Stimulated activated CD8-positive, alpha-beta memory T cell treated with anti-CD3 and anti-CD28 coated beads, Interleukin-12 subunit alpha, Interleukin-12 subunit beta, amount 100 ng/mL, for 24 hours (primary cell): ENCODE results near the gene PRPF40B.
A peak's percentile ranks its signal among the peaks of the same experiment; 100 is the strongest.

Experiments used
- DNase-seq: peaks from one replicate; pipeline ENCODE4 v3.0.0-alpha.2; 2020; ENCODE audit errors: extremely low read depth

PRPF40B gene

DNA sequence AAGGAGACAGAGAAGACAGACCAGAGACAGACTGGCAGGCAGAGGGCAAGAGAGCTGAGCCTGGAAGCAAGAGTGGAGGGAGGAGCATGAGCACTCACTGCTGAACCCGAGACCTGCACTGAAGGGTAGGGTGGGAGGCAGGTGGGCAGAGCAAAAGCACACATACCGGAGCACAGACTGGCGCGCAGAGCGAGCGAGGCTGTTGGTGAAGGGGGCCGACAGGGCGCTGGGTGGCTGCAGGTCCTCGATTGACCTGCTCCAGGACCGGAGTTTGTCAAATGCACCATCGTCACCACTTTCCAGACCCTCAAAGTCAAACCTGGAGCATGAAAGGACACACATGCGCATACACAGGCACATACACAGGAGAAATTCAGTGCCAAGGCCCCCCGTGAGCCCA, 34.9 kb downstream of the PRPF40B start:
- no peak for DNase-seq

DNA sequence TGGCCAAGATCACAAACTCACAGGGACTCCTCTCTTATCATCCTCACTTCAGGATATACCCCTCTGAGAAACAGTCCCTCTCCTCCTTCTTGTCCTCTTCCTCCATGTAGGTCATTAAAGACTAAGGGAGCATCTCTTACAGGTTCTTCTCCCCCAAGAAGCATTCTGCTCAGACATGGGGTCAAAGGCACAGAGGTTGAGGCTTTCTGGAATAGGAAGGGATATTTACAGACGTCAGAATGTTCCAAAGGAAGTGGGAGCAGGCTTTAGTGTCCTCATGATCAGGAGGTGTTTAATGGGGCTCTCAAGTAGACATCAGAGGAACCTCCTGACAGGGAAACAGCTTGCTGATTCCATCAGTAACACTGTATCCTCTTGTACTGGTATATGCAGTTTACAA, 36.4 kb downstream of the PRPF40B start:
- no peak for DNase-seq

DNA sequence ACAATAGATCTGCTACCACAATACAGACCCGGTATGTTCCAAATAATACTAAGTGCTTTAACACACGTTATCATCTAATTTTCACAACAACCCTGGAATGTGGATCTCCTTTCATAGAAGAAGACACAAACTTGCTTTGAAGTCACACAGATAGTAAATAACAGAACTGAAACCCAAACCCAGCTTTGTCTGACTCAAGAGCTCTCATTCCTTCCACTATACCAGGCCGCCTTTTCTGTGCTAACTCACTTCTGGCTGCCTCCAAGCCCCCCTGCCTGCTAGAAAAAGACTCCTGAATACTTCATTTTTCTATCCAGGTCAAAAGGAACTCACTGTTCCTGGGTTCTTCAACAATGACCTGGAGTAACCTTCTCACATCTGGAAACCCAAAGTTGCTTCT, 37.8 kb downstream of the PRPF40B start:
- DNase-seq = no peak

DNA sequence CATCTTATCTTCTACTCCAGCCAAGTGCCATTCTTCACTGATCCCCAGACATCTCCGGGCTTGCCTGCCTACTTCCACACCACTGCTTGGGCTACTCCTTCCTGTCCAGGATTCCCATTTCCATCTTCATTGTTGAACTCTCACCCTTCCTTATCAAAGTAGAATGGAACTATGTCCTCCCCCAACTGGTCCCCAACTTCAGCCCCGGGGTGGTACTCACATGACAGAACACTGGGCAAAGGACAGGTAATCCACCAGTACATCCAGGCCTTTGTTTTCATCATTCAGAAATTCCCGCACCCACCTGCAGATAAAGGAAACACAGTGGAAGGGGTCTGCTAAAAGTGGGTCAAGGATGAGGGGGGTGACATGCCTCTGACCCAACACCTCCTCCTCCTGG, 38.4 kb downstream of the PRPF40B start:
- DNase-seq = no peak

DNA sequence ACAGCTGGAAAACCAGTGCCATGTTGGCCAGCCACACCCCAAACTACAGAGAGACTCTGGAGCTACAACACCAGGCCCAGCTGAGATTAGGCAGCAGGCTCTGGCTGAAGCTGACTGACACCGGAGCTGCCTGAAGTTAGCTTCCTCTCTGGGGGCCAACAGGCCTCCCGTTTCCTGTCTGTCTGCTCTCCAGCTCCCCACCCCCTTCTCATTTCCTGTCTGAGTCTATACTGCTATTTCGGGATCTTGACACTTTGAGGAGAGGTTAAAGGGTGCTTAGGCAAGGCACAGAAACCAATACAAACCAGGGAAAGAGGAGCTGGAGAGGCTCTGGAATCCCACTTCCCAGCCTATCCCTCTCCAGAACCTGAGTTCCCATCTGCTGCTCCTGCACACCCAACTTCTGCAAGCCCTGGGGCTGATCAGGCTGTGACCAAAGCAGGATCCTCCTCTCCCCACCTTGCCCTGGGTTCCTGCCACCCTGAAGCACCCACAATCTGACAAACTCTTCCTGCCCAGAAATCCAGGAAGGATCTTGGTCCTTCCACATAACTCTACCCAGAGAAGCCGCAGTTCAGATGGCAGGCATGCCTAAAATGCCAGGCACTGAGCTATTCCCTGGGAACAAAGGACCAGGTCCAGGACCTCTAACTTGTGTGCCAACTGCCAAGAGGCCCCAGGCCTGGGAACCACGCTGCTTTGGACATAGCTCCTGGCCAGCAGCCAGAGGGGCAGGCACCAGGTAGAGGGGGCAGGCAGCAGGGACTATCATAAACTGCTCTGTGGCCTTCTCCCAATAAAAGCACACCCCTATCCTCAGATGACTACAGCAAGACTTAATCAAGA, 39.9 kb downstream of the PRPF40B start:
- peak; percentile 38 for DNase-seq

DNA sequence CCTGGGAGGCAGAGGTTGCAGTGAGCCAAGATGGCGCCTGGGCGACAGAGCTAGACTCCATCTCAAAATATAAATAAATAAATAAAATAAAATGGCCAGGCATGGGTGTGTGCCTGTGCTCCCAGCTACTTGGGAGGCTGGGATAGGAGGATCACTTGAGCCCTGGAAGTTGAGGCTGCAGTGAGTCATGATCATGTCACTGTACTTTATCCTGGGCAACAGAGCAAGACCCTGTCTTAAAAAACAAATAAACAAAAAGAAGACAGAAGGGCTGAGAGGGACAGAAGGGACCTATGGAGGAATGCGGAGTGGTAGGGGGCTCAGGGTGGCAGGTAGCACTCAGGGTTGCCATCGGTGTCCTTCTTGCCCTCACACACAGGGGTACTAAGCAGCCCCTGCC, 40.8 kb downstream of the PRPF40B start:
- DNase-seq = no peak

DNA sequence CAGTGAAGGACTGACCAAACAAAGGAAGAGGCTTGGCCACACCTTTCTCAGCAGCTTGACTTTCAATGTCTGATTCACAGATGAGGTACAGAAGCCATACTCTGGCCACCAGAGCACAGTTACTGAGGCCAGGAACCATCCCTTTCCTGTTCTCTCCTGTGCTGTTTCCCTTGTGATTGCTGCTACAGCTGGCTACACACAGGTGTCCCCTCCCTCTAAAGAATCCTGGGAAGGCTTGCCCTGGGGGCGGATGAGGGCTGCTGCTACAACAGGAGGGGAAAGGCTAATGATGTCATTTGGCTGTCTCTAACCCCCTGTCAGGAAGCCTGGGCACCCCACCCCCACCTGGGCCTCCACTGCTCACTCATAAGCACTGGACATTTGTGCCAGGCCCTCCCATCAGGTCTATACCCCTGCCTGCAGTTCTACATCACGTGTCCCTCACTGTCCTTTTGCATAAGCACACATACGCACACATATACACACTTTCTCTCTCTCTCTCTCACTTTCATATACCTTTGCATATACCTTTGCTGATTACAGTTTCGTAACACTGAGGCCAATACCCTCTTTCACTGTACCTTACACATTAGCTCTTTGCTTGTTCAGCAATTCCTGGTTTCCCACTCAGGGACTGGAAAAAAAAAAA, 41.4 kb downstream of the PRPF40B start:
- DNase-seq = no peak

DNA sequence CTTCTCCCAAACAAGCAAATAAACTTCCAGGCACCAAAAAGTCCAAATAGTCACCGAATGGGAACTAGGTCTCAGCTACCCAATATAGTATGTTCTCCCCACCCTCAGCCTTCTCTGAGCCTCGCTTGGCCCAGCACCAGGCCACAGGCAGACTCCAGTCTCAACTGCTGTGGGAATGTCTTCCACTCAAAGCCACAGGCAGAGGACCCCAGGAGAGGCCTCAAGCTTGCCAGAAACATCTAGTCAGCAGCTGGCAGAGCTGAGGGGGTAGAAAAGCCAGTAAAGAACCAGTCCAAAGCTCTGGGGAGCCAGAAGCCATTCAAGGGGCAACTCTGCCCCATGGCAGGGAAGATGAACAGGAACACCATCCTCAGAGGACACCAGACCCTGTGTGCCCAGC, 42.0 kb downstream of the PRPF40B start:
- DNase-seq = no peak

DNA sequence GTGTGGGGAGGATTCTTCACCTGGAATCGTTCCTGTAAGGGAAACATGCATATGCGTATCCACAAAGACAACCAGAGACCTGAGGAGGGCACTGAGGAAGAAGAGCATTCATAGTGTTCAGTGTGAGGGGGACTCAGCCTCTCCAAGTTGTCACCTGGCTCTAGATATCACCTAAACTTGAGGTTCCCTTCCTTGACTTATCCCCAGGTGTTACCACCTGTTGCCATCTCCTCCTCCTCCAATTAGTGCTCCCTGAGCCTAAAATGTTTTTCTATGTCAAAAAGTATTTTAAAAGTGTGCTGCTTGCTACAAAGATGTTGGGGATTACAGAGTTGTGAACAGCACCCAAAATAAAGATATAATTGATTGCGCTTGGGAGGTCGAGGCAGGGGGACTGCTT, 42.8 kb downstream of the PRPF40B start:
- DNase-seq = no peak

DNA sequence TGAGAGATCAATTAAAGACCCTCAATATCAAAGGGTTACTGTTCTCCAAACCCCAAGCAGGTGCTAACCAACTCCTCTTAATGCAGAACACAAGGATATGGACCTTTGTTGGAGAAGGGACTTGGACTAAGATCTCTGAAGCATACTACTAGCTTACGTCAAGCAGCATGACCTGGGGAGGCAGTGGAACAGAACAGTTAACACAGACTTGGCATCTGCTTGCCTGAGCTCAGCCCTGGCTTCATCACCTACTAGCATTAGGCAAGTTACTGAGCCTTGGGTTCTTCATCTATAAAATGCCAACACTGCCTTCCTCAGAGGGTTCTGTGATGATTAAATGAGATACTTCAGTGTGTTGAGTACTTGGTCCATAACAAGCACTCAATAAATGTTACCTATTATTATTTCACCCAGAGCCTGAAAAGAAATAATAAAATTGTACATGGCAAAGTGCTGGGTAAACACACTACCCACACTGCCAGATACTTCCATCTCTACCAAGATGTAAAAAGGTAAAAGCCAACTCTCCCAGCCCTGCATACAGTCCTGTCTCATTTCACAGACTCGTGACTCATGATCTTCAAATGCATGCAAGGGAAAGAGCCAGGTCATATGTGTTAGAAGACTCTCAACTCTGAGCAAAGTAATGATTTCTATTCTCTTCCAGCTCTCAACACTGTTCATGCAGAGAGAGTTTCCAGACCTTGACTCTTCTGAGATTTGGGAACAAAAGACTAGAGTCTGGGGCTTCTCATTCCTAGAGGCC, 44.1 kb downstream of the PRPF40B start:
- no peak for DNase-seq

DNA sequence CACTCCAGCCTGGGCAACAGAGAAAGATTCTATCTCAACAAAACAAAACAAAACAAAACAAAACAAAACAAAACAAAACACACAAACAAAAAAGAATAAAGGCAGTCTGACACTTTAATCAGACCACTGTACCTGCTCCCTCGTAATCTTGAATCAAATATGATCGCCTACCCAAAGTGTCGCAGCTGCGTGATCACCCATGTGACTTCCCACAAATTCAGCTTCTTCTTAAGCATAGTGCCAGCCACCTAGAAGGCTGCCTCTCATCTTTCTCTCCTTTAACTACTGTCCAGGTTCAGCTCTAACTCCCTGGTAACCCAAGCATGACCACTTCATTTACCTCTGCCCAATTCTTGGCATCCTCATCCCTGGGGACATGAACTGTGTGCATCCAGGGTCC, 46.4 kb downstream of the PRPF40B start:
- no peak for DNase-seq

DNA sequence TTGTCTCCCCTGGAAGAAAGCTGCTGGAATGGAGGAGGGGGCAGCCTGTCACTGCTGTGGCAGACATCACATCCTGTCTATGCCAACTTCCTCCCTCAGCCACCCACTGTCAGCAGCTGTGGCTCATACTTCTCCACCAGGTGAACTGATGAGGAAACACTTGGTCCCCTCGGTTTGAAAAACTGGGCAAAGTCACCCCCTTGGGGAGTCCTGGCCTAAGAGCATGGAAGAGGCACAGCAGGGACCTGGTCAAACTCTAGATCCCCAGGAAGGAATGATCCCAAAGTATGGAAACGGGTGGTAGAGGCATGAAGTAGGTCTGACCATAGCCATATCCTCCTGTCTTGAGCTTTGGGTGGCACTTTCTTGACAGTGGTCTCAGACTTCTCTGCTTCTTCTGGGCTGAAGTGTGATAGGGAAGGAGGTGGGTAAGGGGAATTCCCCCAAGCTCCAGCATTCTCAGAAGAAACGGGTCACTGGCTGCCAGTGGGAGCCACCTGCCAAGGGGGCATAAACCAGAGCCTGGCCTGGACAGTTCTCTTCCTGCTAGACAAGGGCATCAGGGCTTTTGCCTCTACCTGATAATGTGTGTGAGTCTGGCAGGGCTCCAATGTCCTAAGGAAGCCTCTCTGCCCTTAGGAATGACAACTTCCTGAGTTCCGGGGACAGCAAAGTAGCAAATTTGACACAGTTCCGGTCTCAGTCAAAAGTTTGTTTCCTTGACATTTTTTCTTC, 47.8 kb downstream of the PRPF40B start:
- no peak for DNase-seq

DNA sequence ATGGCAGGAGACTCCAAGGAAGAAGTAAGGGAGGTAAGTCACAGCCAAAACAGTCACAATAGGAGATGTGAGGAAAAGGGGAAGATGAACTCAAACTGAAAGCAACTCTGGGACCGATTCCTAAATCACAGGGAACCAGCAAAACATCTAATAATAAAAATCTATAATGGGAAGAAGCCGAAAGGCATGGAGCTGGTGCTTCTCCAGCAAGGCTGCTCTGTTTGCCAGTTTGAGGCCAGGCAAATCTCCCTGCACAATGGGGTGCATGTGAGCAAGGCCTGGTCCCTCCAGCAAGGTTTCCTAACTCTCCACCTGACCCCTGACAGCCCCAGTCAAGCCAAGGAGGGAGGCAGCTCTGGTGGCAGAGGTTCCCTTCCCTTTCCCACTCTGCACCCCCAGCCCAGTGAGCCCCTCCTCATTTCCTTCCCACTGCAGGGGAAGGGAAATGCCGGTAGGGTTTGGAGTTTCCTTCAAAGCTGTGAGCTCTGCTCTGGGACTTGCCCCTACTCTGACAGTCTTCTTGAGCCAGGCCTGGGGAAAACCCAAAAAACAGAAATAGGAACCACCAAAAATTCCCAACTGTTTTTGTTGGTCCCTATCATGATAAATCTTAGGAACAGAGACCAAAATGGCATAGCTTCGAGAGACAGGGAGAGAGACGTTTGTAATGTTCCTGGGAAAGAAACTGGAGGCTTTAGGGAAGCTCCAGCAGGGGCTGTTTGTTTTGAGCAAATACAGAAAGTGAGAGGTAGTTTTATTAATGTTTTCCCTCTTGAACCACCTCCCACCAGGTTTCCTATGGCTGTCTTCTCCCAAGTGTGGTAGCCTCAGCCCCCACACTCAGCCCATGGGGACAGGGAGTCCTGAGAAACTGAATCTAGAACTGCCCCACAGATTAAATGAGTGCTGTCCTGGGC, 49.2 kb downstream of the PRPF40B start:
- no peak for DNase-seq

DNA sequence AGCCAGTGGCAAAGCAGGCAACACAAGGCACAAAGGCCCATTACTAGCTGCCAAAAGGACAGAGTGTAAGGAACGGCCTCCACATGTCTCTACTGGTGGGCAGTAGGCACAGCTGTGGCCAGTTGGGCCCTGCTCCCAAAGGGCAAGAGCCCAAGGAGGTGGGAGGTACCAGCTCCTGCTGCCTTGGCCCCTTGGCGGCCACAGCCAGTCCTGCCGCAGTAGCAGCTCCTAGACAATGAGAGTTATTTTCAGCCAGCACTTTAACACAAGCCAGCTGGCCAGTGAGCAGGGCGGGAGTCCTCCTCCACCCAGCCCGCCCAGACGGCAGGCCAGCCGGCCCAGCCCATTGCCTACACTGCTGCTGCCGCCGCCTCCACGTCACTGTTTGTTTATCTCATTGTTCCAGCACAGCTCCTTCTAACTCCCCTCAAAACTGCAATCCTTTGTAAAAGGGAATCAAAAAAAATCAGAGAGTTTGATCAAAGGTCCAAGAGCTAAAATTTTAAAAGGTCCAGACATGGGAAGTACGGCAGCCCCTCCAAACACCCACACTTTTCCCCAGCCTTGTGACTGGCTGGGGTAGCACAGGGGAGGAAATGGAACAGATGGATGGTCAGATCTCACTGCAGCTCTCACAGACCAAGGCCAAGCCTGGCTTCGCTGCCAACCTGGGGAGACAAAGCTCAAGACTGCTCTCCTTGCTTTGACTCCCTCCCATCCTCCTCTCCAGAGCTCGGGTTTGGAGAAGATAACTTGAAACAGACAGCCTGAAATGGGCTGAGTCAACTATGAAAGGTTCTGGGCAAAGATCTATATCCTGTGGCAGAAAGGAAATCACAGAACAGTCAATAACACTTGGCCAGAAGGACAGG, 50.3 kb downstream of the PRPF40B start:
- no peak for DNase-seq

DNA sequence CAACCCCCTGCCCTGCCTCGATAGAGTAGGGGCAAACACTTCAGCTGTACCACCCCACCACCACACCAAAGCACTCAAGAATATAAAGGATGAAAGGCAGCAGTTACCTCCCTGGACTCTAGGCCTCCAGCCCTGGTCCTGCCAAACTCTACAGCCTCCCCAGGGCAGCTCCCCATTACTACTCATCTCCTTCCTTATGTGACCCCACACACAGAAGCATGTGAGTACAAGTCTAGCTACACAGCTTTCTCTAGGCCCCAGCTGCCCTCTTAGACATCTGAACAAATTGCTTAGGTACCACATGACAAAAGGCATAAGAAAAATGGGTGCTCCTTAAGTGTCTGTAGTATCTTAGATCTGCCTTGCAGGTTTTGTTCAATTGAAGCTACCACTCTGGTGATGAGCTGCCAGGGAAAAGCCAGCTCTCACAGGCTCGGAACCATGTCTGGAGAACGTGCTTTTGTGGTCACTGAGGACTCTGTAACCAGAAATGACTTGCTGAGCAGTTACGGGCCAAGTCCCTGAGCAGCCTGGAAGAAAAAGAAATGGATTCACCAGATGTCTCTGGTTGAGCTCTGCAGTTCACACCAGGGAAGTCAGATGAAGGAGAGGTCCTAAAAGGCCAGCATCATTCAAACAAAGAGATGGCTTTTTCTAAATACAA, 51.1 kb downstream of the PRPF40B start:
- no peak for DNase-seq

DNA sequence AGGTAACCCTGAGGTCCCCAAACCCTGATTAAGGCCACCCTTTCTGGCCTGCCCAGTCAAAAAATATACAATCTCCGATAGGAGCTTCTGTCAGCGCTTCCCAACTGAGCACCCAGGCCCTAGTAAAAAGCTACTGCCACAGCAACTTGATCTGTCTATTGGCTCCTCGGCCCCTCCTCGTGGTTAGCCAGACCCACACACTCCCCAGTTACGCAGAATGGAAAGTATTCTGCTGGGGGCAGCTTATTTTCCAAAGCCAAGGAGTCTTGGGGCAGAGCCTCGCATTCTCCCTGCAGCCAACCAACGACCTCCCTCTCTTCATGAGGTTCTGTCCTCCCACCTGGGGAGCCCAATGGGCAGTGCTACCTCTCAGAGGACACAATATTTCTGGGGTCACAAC, 51.8 kb downstream of the PRPF40B start:
- no peak for DNase-seq

DNA sequence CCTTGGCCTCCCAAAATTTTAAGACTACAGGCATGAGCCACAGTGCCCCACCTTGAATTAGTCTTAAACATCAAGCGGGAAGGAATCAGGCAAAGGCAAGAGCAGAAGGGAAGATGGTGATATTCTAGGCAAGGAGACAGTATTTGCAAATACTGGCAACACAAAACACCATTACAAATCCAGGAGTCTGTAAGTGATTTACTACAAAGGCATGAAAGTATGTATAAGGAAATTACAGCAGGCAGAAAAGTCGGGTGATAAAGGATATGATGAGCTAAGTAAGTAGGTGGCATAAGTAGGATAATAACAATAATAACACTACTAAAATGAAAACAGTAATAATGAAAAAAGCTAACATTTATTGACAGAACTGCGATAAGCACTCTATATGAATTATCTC, 55.4 kb downstream of the PRPF40B start:
- no peak for DNase-seq

DNA sequence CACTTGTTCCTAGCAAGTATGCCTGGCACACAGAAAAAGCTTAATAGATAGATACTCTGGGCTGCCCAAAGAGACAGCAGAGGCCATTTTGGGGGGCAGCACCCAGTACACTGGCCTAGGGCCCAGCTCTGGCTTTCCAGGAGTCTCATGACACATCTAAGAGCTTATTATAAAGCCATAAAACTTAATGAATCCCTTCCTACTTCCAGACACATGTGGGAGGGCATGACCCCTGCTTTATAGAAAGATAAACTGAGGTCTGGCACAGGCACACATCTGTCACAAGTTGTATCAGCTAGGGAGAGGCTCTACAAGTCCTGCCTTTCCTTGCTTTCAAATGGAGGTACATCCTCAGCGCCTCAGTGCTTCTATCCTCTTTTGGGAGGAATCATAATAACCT, 56.7 kb downstream of the PRPF40B start:
- no peak for DNase-seq

DNA sequence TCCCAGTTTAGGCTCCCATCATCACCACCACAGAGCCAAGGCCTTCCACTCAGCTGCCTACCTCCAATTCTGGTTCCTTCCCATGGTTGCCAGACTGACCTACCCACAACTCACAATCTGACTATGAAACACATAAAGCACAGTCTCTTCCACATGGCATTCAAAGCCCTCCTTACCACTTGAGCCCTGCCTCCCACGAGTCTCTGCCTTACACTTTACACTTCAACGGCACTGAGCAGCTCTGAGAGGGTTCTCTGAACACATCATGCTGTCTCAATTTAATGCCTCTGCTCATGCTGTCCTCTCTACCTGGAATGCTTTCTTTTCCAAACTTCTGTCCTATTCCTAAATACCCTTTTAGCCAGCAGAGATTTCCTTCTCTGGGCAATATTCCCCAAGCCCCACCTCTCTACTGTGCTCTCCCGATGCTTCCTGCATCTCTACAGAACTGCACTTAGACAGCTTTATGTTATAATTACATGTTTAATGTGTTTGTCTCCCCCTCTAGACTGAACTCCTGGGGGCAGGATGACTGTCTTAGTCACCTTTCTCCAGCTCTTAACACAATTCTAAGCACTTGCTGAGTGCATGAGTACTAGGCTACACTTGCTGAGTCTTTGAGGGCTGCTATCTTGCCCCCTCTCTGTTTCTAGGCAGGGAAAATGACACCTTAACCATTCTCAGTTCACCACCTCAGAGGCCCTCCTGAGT, 60.4 kb downstream of the PRPF40B start:
- no peak for DNase-seq
